Right atrium auricular region (tissue), 2 donors: ENCODE measurements around the gene TRIM66. TPM values are rescaled to one million over a fixed set of nuclear protein-coding genes. Genes with fewer than 3 reads are reported as not detected.

Source experiments
- DNase-seq: peaks from one replicate; pipeline ENCODE4 v3.0.0-alpha.2; 2019; ENCODE audit warnings: low spot score
- H3K27ac ChIP-seq, 2 donors: fragments of 200-600 bp; sonication (generic); 1 replicate in 1 of 2; 2 replicates in 1 of 2; pipeline ENCODE4 v1.5.1; 2016 to 2019
- H3K27me3 ChIP-seq, 2 donors: fragments of 200-600 bp; sonication (generic); one replicate each; pipeline versions ENCODE4 v1.5.1 to v1.6.0; 2017 to 2019
- H3K36me3 ChIP-seq: fragments of 200-600 bp; sonication (generic); one replicate; pipeline ENCODE4 v1.5.1; 2016
- H3K4me1 ChIP-seq, 2 donors: fragments of 200-600 bp; sonication (generic); one replicate each; pipeline versions ENCODE4 v1.5.1 to v1.6.0; 2017 to 2019
- H3K4me3 ChIP-seq, 2 donors: fragments of 200-600 bp; sonication (generic); 1 replicate in 1 of 2; 2 replicates in 1 of 2; pipeline ENCODE4 v1.5.1; 2017 to 2019; ENCODE audit warnings: mild to moderate bottlenecking in 1 of 2, moderate library complexity in 1 of 2
- H3K9me3 ChIP-seq, 2 donors: fragments of 200-600 bp; sonication (generic); one replicate each; pipeline ENCODE4 v1.5.1; 2019
- CTCF ChIP-seq, 2 donors: fragments of 200-600 bp; sonication (generic); IDR thresholded peaks; one replicate each; pipeline ENCODE4 v1.5.1; 2019; ENCODE audit warnings: antibody characterized with exemption in 2 of 2
- total RNA-seq, 2 donors: library from RNA; depleted of rRNA; stranded (reverse); fragments of >200 nt; gene quantifications; one replicate each; pipeline ENCODE4 v1.1.0, GENCODE V29; 2016

The TRIM66 gene
- total RNA-seq, 2 donors from 2014 or later, result 0.56 to 3.7 TPM

- H3K27ac ChIP-seq, result peak overlapping the region; percentile 45 to 52
- no peak for TF ChIP-seq CTCF (IDR thresholded peaks at IDR 0.05)
- no peak for DNase-seq
- no peak overlapping the region for H3K4me3 ChIP-seq
- H3K9me3 ChIP-seq, result no peaks in the 10 kb centered on the region
- peaks cover 0 to 16% of the 10 kb centered on the region in 2 donors for H3K4me1 ChIP-seq
- H3K36me3 ChIP-seq, result peaks cover 86% of the 10 kb centered on the region
- H3K27me3 ChIP-seq, result no peaks in the 10 kb centered on the region
Observed at GRCh38 chr11:8699903-8700302, 17.4 kb upstream of the TRIM66 start.

GRCh38 chr11:8698917-8699441, 16.5 kb upstream of the TRIM66 start:
- peaks cover 89% of the 10 kb centered on the region for H3K36me3 ChIP-seq
- H3K4me3 ChIP-seq, result no peak overlapping the region
- no peaks in the 10 kb centered on the region for H3K27me3 ChIP-seq
- no peak for DNase-seq
- H3K9me3 ChIP-seq, result no peaks in the 10 kb centered on the region
- H3K4me1 ChIP-seq, result peaks cover 0 to 16% of the 10 kb centered on the region in 2 donors
- H3K27ac ChIP-seq, result peak overlapping the region in 1 of 2 donors; percentile 52
- TF ChIP-seq CTCF (IDR thresholded peaks at IDR 0.05), result no peak

- Histone ChIP-seq H3K27ac (no peak overlapping the region), H3K27me3 (no peaks in the 10 kb centered on the region), H3K9me3 (no peaks in the 10 kb centered on the region), H3K4me3 (no peak overlapping the region), H3K36me3 (peaks cover 89% of the 10 kb centered on the region), H3K4me1 (peaks cover 0 to 16% of the 10 kb centered on the region in 2 donors)
- no peak for TF ChIP-seq CTCF (IDR thresholded peaks at IDR 0.05)
- no peak for DNase-seq
Observed at GRCh38 chr11:8698379-8698851, 15.9 kb upstream of the TRIM66 start.

GRCh38 chr11:8697054-8697453, 14.6 kb upstream of the TRIM66 start:
- no peak for DNase-seq
- Histone ChIP-seq H3K9me3 (no peaks in the 10 kb centered on the region), H3K27ac (no peak overlapping the region)

GRCh38 chr11:8694137-8694536, 11.7 kb upstream of the TRIM66 start:
- H3K27me3 ChIP-seq, result no peaks in the 10 kb centered on the region
- no peak overlapping the region for H3K27ac ChIP-seq
- H3K36me3 ChIP-seq, result peaks cover 79% of the 10 kb centered on the region

More at GRCh38 chr11:8697054-8697453, 14.6 kb upstream of the TRIM66 start:
- Histone ChIP-seq H3K27me3 (no peaks in the 10 kb centered on the region), H3K4me1 (peaks cover 0 to 16% of the 10 kb centered on the region in 2 donors), H3K4me3 (no peak overlapping the region), H3K36me3 (peaks cover 89% of the 10 kb centered on the region)
- no peak for TF ChIP-seq CTCF (IDR thresholded peaks at IDR 0.05)

More at GRCh38 chr11:8694137-8694536, 11.7 kb upstream of the TRIM66 start:
- no peak overlapping the region for H3K4me3 ChIP-seq
- peaks cover 0 to 5% of the 10 kb centered on the region in 2 donors for H3K4me1 ChIP-seq
- TF ChIP-seq CTCF (IDR thresholded peaks at IDR 0.05), result no peak
- H3K9me3 ChIP-seq, result no peaks in the 10 kb centered on the region
- no peak for DNase-seq
